ENCODE measurements around the gene TGFA.

The TGFA gene

GRCh38 chr2:70552501-70553333 is 909 bp downstream of the TGFA start:
- no peak for DNase-seq (ENCODE audit: low read depth in 2 of 2)

- DNase-seq (ENCODE audit: low read depth in 2 of 2): no peak
These were observed 2.5 kb downstream of the TGFA start for GRCh38 chr2:70551167-70551566.

- DNase-seq (ENCODE audit: low read depth in 2 of 2): no peak
These were observed 3.7 kb downstream of the TGFA start for GRCh38 chr2:70549962-70550361.

GRCh38 chr2:70549064-70549710 is 4.4 kb downstream of the TGFA start:
- DNase-seq (ENCODE audit: low read depth in 2 of 2): no peak

GRCh38 chr2:70548233-70548632 is 5.4 kb downstream of the TGFA start:
- DNase-seq (ENCODE audit: low read depth in 2 of 2): no peak

- no peak for DNase-seq (ENCODE audit: low read depth in 2 of 2)
These were observed 6.7 kb downstream of the TGFA start for GRCh38 chr2:70546885-70547284.

- no peak for DNase-seq (ENCODE audit: low read depth in 2 of 2)
These were observed 7.2 kb downstream of the TGFA start for GRCh38 chr2:70546376-70546775.

GRCh38 chr2:70541481-70542020 is 12.1 kb downstream of the TGFA start:
- DNase-seq (ENCODE audit: low read depth in 2 of 2): no peak

GRCh38 chr2:70537840-70538239 is 15.8 kb downstream of the TGFA start:
- no peak for DNase-seq (ENCODE audit: low read depth in 2 of 2)

- DNase-seq (ENCODE audit: low read depth in 2 of 2): no peak
These were observed 17.0 kb downstream of the TGFA start for GRCh38 chr2:70536517-70537055.

GRCh38 chr2:70535573-70535972 is 18.1 kb downstream of the TGFA start:
- DNase-seq (ENCODE audit: low read depth in 2 of 2): no peak

- no peak for DNase-seq (ENCODE audit: low read depth in 2 of 2)
These were observed 19.3 kb downstream of the TGFA start for GRCh38 chr2:70534183-70534836.

GRCh38 chr2:70532244-70532935 is 21.2 kb downstream of the TGFA start:
- no peak for DNase-seq (ENCODE audit: low read depth in 2 of 2)

GRCh38 chr2:70531419-70532086 is 22.1 kb downstream of the TGFA start:
- DNase-seq (ENCODE audit: low read depth in 2 of 2): no peak

- no peak for DNase-seq (ENCODE audit: low read depth in 2 of 2)
These were observed 24.0 kb downstream of the TGFA start for GRCh38 chr2:70529610-70530009.

GRCh38 chr2:70528929-70529328 is 24.7 kb downstream of the TGFA start:
- DNase-seq (ENCODE audit: low read depth in 2 of 2): no peak

- no peak for DNase-seq (ENCODE audit: low read depth in 2 of 2)
These were observed 25.4 kb downstream of the TGFA start for GRCh38 chr2:70528276-70528675.

GRCh38 chr2:70527447-70528080 is 26.1 kb downstream of the TGFA start:
- DNase-seq (ENCODE audit: low read depth in 2 of 2): no peak

- DNase-seq (ENCODE audit: low read depth in 2 of 2): no peak
These were observed 27.5 kb downstream of the TGFA start for GRCh38 chr2:70526126-70526525.

GRCh38 chr2:70525032-70525431 is 28.6 kb downstream of the TGFA start:
- no peak for DNase-seq (ENCODE audit: low read depth in 2 of 2)
